MM.1S (cell line): ENCODE data around the gene NTN5.

Source experiments
- DNase-seq: peaks from one replicate; pipeline ENCODE4 v3.0.0-alpha.2; 2015
- H2AFZ ChIP-seq: fragments of 300-600 bp; sonication (generic); 2 replicates; pipeline ENCODE4 v1.6.0; 2016; ENCODE audit warnings: antibody characterized with exemption, low read length
- H3F3A ChIP-seq: fragments of 300-600 bp; sonication (generic); 2 replicates; pipeline ENCODE4 v1.6.1; 2016; ENCODE audit warnings: mild to moderate bottlenecking, antibody characterized with exemption, low read length, moderate library complexity, mixed read lengths; ENCODE audit not compliant: insufficient read depth
- H3K27ac ChIP-seq: fragments of 300-600 bp; sonication (generic); 2 replicates; pipeline ENCODE4 v1.5.1; 2016; ENCODE audit warnings: mild to moderate bottlenecking, low read length
- H3K27me3 ChIP-seq: fragments of 300-600 bp; sonication (generic); replicated peaks from 2 replicates; pipeline ENCODE4 v1.6.0; 2016; ENCODE audit warnings: low read length; ENCODE audit not compliant: insufficient read depth
- H3K36me3 ChIP-seq: fragments of 300-600 bp; sonication (generic); replicated peaks from 2 replicates; pipeline ENCODE4 v1.6.1; 2016; ENCODE audit warnings: mild to moderate bottlenecking, low read length, mixed read lengths; ENCODE audit not compliant: insufficient read depth
- H3K4me1 ChIP-seq: fragments of 300-600 bp; sonication (generic); 2 replicates; pipeline ENCODE4 v1.6.1; 2016; ENCODE audit warnings: low read length, mixed read lengths
- H3K4me2 ChIP-seq: fragments of 300-600 bp; sonication (generic); 2 replicates; pipeline ENCODE4 v1.6.0; 2016; ENCODE audit warnings: low read depth, low read length
- H3K4me3 ChIP-seq: fragments of 300-600 bp; sonication (generic); 2 replicates; pipeline ENCODE4 v1.5.1; 2016; ENCODE audit warnings: low read length, mixed read lengths
- H3K79me2 ChIP-seq: fragments of 300-600 bp; sonication (generic); 2 replicates; pipeline ENCODE4 v1.6.1; 2016; ENCODE audit warnings: mixed run types, low read length, mixed read lengths
- H3K9ac ChIP-seq: fragments of 300-600 bp; sonication (generic); 2 replicates; pipeline ENCODE4 v1.6.1; 2016; ENCODE audit warnings: low read length, mixed read lengths
- H3K9me2 ChIP-seq: fragments of 300-600 bp; sonication (generic); replicated peaks from 2 replicates; pipeline ENCODE4 v1.6.1; 2016; ENCODE audit warnings: mild to moderate bottlenecking, low read length, mixed read lengths; ENCODE audit not compliant: insufficient read depth
- H3K9me3 ChIP-seq: fragments of 300-600 bp; sonication (generic); replicated peaks from 2 replicates; pipeline ENCODE4 v1.6.1; 2016; ENCODE audit warnings: mild to moderate bottlenecking, low read length, mixed read lengths; ENCODE audit not compliant: insufficient read depth
- H4K20me1 ChIP-seq: fragments of 300-600 bp; sonication (generic); 2 replicates; pipeline ENCODE4 v1.6.1; 2016; ENCODE audit warnings: mild to moderate bottlenecking, low read length, moderate library complexity, mixed read lengths; ENCODE audit not compliant: insufficient read depth
- EZH2 ChIP-seq: fragments of 300-600 bp; sonication (generic); optimal IDR thresholded peaks from 2 replicates; pipeline ENCODE3; 2017; ENCODE audit warnings: low read depth, mild to moderate bottlenecking, antibody characterized with exemption, low read length, mixed read lengths
- EZH2phosphoT487 ChIP-seq: fragments of 300-600 bp; sonication (generic); IDR thresholded peaks from 2 replicates; pipeline ENCODE4 v1.6.1; 2018; ENCODE audit warnings: antibody characterized with exemption, low read length
- TF ChIP-seq, protein P1 (sequence below): fragments of 300-600 bp; sonication (generic); IDR thresholded peaks from 2 replicates; pipeline ENCODE4 v1.5.1; 2016; ENCODE audit warnings: antibody characterized with exemption, low read length, mixed read lengths

The NTN5 gene

DNA sequence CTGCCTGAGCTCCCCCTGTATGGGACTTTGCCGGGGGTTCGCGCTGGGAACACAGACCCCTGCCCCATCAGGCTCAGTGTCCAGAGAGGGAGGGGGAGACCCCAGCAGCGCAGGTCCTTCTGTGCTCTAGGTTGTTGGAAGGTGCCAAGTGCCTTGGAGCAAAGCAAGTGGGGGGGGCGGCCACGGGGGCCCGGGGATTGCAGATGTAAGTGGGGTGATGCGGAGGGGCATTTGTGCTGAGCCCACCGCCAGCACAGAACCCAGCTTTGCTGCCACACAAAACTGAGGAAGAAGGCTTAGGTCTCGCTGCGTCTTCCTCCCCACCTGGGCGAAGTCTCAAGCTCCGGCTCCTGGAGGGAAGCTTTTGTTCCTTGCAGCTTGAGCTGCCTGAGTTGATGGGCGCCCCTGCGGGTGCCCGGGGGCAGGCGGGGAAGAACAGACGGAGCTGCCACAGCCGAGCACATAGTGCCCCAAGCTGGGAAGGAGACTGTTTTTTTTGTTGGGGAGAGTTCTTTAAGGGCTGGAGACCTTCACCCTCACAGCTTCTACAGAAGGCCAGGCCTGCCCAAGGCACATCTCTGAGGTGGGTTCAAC is 1.5 kb upstream of the NTN5 start:
- H2AFZ ChIP-seq = no peak overlapping the region
- no peaks in the 10 kb centered on the region; the same call in 1 of the 2 replicates for H3K4me1 ChIP-seq
- no peak overlapping the region for H3K4me2 ChIP-seq
- no peak overlapping the region for H3K9ac ChIP-seq
- H3F3A ChIP-seq = no peaks in the 10 kb centered on the region
- no peaks in the 10 kb centered on the region for H3K9me2 ChIP-seq
- no peaks in the 10 kb centered on the region for H3K9me3 ChIP-seq
- no peak for DNase-seq
- no peaks in the 10 kb centered on the region for H3K79me2 ChIP-seq
- TF ChIP-seq EZH2phosphoT487 (no peak), EZH2 (no peak)
- TF ChIP-seq, protein P1, sequence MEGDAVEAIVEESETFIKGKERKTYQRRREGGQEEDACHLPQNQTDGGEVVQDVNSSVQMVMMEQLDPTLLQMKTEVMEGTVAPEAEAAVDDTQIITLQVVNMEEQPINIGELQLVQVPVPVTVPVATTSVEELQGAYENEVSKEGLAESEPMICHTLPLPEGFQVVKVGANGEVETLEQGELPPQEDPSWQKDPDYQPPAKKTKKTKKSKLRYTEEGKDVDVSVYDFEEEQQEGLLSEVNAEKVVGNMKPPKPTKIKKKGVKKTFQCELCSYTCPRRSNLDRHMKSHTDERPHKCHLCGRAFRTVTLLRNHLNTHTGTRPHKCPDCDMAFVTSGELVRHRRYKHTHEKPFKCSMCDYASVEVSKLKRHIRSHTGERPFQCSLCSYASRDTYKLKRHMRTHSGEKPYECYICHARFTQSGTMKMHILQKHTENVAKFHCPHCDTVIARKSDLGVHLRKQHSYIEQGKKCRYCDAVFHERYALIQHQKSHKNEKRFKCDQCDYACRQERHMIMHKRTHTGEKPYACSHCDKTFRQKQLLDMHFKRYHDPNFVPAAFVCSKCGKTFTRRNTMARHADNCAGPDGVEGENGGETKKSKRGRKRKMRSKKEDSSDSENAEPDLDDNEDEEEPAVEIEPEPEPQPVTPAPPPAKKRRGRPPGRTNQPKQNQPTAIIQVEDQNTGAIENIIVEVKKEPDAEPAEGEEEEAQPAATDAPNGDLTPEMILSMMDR = no peak
- no peaks in the 10 kb centered on the region for H3K36me3 ChIP-seq
- peaks cover 71% of the 10 kb centered on the region for H3K27me3 ChIP-seq
- no peak overlapping the region for H3K4me3 ChIP-seq
- H3K27ac ChIP-seq = no peak overlapping the region
- H4K20me1 ChIP-seq = no peaks in the 10 kb centered on the region

DNA sequence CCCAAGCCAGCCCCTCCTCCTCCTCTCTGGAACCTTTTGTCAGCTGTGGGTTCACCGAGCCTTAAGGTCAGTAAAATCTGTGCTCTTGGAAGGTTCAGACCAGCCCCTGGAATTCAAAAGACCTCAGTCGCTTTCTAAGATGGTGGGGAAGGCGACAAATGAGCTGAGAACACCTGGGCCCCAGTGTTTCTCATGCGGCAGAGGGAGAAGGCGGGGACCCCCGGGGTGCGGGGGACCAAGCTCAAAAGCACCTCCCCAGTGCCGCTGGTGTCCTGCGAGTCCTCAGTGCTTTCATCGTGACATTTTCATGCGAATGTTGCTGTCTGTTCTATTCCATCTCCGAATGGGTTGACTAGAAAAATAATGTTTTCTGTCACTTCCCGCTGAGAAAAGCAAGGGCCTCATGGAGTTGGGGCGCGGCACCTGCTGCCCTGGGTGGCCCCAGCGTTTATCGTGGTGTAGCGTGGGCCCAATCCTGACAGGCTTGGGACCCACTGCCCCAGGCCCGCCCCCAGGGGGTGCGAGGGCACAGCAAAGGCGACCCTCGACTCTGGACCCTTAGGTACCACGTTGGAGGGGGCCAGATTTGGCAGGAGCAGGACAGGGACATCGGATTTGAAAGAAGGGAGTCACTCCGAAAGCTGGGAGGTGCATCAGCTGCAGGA is 751 bp upstream of the NTN5 start:
- no peak overlapping the region for H3K27ac ChIP-seq
- no peaks in the 10 kb centered on the region for H3K9me3 ChIP-seq
- no peaks in the 10 kb centered on the region for H3K9me2 ChIP-seq
- H3K36me3 ChIP-seq = no peaks in the 10 kb centered on the region
- H3K79me2 ChIP-seq = no peaks in the 10 kb centered on the region
- no peaks in the 10 kb centered on the region for H3F3A ChIP-seq
- H3K4me2 ChIP-seq = no peak overlapping the region
- no peaks in the 10 kb centered on the region for H4K20me1 ChIP-seq
- H3K4me1 ChIP-seq = no peaks in the 10 kb centered on the region; the same call in 1 of the 2 replicates
- H3K27me3 ChIP-seq = peaks cover 64% of the 10 kb centered on the region
- H3K4me3 ChIP-seq = no peak overlapping the region
- H3K9ac ChIP-seq = no peak overlapping the region
- H2AFZ ChIP-seq = no peak overlapping the region
- TF ChIP-seq, protein P1 = no peak
- TF ChIP-seq EZH2phosphoT487 = no peak
- no peak for TF ChIP-seq EZH2
- DNase-seq = no peak

DNA sequence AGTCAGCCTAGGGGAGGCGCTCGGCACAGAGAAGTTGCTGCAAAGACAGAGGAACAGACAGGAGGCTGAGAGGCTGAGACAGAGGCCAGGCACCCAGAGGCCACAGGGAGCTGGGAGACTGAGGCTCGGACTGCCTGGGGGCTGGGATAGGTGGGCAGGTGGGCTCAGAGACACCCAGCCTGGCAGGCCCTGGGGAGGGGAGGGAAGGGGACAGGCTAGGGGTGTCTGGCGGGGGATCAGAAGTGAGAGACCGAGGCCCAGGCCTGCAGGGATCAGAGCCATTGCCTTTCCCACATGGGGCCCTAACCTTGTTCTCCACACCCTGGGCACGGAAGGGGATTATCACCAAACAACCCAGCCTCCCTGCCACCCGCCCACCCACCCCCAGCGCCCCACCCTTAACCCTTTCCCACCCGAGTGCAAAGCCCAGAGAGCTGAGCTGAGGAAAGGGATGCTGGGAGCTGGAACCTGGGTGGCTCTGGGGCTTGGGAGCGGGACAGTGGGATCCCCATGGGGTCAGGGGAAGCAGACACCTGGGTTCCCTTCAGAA is 1.3 kb downstream of the NTN5 start:
- no peaks in the 10 kb centered on the region for H3K79me2 ChIP-seq
- no peak overlapping the region for H3K4me3 ChIP-seq
- H3K9me3 ChIP-seq = no peaks in the 10 kb centered on the region
- H3K4me2 ChIP-seq = no peak overlapping the region
- H4K20me1 ChIP-seq = no peaks in the 10 kb centered on the region
- no peaks in the 10 kb centered on the region for H3K36me3 ChIP-seq
- no peaks in the 10 kb centered on the region for H3K4me1 ChIP-seq
- no peaks in the 10 kb centered on the region for H3F3A ChIP-seq
- H3K9ac ChIP-seq = no peak overlapping the region
- H3K9me2 ChIP-seq = no peaks in the 10 kb centered on the region
- H2AFZ ChIP-seq = no peak overlapping the region
- TF ChIP-seq EZH2 (no peak), EZH2phosphoT487 (no peak)
- TF ChIP-seq, protein P1 = no peak
- no peak for DNase-seq
- peaks cover 57% of the 10 kb centered on the region for H3K27me3 ChIP-seq
- no peak overlapping the region for H3K27ac ChIP-seq
